ENCODE measurements around the gene PIK3CA. TPM values are rescaled to one million over a fixed set of nuclear protein-coding genes. Genes with fewer than 3 reads are reported as not detected.

The PIK3CA gene
- total RNA-seq, 2 experiments from 2014 or later, result 57.1 to 63.1 TPM

DNA sequence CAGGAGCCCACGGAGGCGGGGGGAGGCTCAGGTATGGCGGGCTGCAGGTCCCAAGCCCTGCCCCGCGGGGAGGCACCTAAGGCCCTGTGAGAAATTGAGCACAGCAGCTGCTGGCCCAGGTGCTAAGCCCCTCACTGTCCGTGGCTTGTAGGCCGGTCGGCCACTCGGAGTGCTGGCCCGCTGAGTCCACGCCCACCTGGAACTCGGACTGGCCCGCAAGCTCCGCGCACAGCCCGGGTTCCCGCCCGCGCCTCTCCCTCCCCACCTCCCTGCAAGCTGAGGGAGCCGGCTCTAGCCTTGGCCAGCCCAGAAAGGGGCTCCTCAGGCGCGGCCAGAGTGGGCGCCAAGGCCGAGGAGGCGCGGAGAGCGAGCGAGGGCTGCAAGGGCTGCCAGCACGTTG, 115.0 kb downstream of the PIK3CA start:
- no peak overlapping the region for H3K4me3 Mint-ChIP-seq
- Histone ChIP-seq H3K9me3 (ENCODE audit: control insufficient read depth in 1 of 2, insufficient read depth in 1 of 2, low read length in 2 of 2) (peaks cover 4 to 6% of the 10 kb centered on the region in 2 experiments), H3K36me3 (ENCODE audit: insufficient read depth, low read length) (no peaks in the 10 kb centered on the region), H3K4me3 (ENCODE audit: low read length) (no peak overlapping the region), H3K27me3 (ENCODE audit: control insufficient read depth in 1 of 2, insufficient read depth in 2 of 2, low read length in 2 of 2) (peaks cover 0 to 3% of the 10 kb centered on the region in 2 experiments), H3K4me1 (ENCODE audit: insufficient read depth, low read length) (peaks cover 12% of the 10 kb centered on the region), H3K27ac (ENCODE audit: low read depth in 1 of 2, low read length in 2 of 2) (no peak overlapping the region)
- H3K36me3 Mint-ChIP-seq (ENCODE audit: low read depth), result no peaks in the 10 kb centered on the region
- DNase-seq, result no peak
- peaks cover 4% of the 10 kb centered on the region for H3K9me3 Mint-ChIP-seq
- peaks cover 2% of the 10 kb centered on the region for H3K27me3 Mint-ChIP-seq
- no peak overlapping the region for H3K27ac Mint-ChIP-seq
- intact Hi-C loops (cut with DNase I, micrococcal nuclease), result no loop called here
- ATAC-seq (ENCODE audit: poor library complexity), result no peak
- no peak for TF ChIP-seq CTCF (IDR thresholded peaks at IDR 0.05)
- POLR2A ChIA-PET, result interaction anchor here (3.2 kb wide), 1 partner anchor 115 kb away, joined by 14 read pairs; the partner anchor contains the start of gene PIK3CA
- CTCF ChIA-PET, result no interaction called here
- peaks cover 12% of the 10 kb centered on the region for H3K4me1 Mint-ChIP-seq (ENCODE audit: low read depth)

DNA sequence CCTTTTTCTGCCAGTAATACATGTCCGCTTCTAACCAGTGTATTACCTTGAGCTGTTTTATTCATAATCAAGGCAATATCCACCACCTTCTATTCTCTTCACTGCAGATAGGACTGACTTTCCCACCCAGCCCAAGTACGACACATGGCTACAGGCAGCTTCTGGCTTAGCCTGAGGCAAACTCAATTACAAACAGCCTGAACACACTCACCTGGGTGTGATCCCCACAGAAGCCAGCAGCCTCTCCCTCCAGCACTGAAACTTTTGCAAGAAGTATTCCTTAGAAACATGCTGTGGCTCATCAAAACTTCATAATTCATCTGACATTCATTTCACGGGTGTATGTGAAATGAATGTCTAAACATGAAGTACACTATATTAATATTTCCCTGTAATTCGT, 116.3 kb downstream of the PIK3CA start:
- Mint-ChIP-seq H3K4me1 (ENCODE audit: low read depth) (peaks cover 12% of the 10 kb centered on the region), H3K9me3 (no peaks in the 10 kb centered on the region), H3K36me3 (ENCODE audit: low read depth) (no peaks in the 10 kb centered on the region), H3K27ac (no peak overlapping the region), H3K4me3 (no peak overlapping the region), H3K27me3 (peaks cover 6% of the 10 kb centered on the region)
- no peaks in the 10 kb centered on the region for H3K36me3 ChIP-seq (ENCODE audit: insufficient read depth, low read length)
- peaks cover 4 to 6% of the 10 kb centered on the region in 2 experiments for H3K9me3 ChIP-seq (ENCODE audit: control insufficient read depth in 1 of 2, insufficient read depth in 1 of 2, low read length in 2 of 2)
- intact Hi-C loops (cut with DNase I, micrococcal nuclease), result no loop called here
- ATAC-seq (ENCODE audit: poor library complexity) (no peak), DNase-seq (no peak)
- H3K4me1 ChIP-seq (ENCODE audit: insufficient read depth, low read length), result peaks cover 12% of the 10 kb centered on the region
- ChIA-PET POLR2A (no interaction called here), CTCF (no interaction called here)
- no peak overlapping the region for H3K4me3 ChIP-seq (ENCODE audit: low read length)
- peaks cover 0 to 3% of the 10 kb centered on the region in 2 experiments for H3K27me3 ChIP-seq (ENCODE audit: control insufficient read depth in 1 of 2, insufficient read depth in 2 of 2, low read length in 2 of 2)
- H3K27ac ChIP-seq (ENCODE audit: low read depth in 1 of 2, low read length in 2 of 2), result no peak overlapping the region
- TF ChIP-seq CTCF (IDR thresholded peaks at IDR 0.05), result no peak

GRCh38 chr3:179265092-179265491, 116.9 kb downstream of the PIK3CA start:
- TF ChIP-seq CTCF (IDR thresholded peaks at IDR 0.05), result no peak
- Histone ChIP-seq H3K27me3 (ENCODE audit: control insufficient read depth in 1 of 2, insufficient read depth in 2 of 2, low read length in 2 of 2) (peaks cover 0 to 3% of the 10 kb centered on the region in 2 experiments), H3K4me3 (ENCODE audit: low read length) (no peak overlapping the region), H3K36me3 (ENCODE audit: insufficient read depth, low read length) (no peaks in the 10 kb centered on the region), H3K27ac (ENCODE audit: low read depth in 1 of 2, low read length in 2 of 2) (no peak overlapping the region), H3K4me1 (ENCODE audit: insufficient read depth, low read length) (peaks cover 12% of the 10 kb centered on the region), H3K9me3 (ENCODE audit: control insufficient read depth in 1 of 2, insufficient read depth in 1 of 2, low read length in 2 of 2) (peaks cover 0 to 6% of the 10 kb centered on the region in 2 experiments)
- H3K4me1 Mint-ChIP-seq (ENCODE audit: low read depth), result peaks cover 12% of the 10 kb centered on the region
- H3K36me3 Mint-ChIP-seq (ENCODE audit: low read depth), result no peaks in the 10 kb centered on the region
- DNase-seq (no peak), ATAC-seq (ENCODE audit: poor library complexity) (no peak)
- peaks cover 6% of the 10 kb centered on the region for H3K27me3 Mint-ChIP-seq
- ChIA-PET CTCF (no interaction called here), POLR2A (no interaction called here)
- H3K9me3 Mint-ChIP-seq, result no peaks in the 10 kb centered on the region
- intact Hi-C loops (cut with DNase I, micrococcal nuclease), result no loop called here
- H3K4me3 Mint-ChIP-seq, result no peak overlapping the region
- H3K27ac Mint-ChIP-seq, result no peak overlapping the region

All from CD4-positive, alpha-beta T cell (primary cell).